ENCODE data around the gene TFF1.

TFF1 gene

DNA sequence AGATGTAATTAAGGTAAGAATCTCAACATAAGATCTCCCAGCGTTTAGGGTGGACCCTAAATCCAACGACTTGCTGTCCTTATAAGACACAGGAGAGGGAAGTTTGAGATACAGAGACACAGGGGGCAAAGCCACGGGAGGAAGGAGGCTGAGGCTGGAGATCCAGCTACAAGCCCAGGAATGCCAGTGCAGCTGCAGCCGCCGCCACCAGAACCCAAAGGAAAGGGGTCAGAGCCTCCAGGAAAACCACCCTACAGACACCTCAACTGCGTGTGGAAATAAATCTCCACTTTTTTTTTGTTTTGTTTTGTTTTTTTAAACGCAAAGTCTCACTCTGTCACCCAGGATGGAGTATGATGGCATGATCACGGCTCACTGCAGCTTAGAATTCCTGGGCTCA, 12.1 kb upstream of the TFF1 start:
- TF ChIP-seq, protein P1, sequence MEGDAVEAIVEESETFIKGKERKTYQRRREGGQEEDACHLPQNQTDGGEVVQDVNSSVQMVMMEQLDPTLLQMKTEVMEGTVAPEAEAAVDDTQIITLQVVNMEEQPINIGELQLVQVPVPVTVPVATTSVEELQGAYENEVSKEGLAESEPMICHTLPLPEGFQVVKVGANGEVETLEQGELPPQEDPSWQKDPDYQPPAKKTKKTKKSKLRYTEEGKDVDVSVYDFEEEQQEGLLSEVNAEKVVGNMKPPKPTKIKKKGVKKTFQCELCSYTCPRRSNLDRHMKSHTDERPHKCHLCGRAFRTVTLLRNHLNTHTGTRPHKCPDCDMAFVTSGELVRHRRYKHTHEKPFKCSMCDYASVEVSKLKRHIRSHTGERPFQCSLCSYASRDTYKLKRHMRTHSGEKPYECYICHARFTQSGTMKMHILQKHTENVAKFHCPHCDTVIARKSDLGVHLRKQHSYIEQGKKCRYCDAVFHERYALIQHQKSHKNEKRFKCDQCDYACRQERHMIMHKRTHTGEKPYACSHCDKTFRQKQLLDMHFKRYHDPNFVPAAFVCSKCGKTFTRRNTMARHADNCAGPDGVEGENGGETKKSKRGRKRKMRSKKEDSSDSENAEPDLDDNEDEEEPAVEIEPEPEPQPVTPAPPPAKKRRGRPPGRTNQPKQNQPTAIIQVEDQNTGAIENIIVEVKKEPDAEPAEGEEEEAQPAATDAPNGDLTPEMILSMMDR (IDR thresholded peaks at IDR 0.05; ENCODE audit: control extremely low read depth, extremely low read depth, low read depth, missing control alignments): no peak
- no peak for DNase-seq (ENCODE audit: extremely low spot score)
- ChIA-PET CTCF (interaction anchor here (1.0 to 2.0 kb wide), 3 partner anchors 9 to 260 kb away, joined by 3 to 8 read pairs (median 3); no protein-coding TSS in a partner anchor), POLR2A (no interaction called here)

DNA sequence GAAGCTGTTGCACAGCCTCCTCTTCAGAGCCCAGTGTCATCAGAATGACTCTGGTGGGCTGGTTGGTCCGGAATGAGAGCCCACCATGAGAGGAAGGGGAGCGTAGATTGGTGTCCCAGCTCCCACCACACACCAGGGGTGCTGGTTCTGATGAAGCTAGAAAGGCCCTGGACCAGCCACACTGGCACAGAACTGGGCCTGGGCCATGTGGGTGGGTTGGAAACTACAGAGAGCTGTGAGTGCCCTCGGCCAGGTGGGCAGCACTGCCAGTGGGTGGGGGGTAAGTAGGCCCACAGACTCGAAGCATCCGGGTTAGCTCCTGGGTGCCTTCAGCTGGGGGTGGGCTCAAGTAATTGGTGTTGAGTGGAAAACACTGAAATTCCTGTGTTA, 11.6 kb upstream of the TFF1 start:
- CTCF ChIA-PET: interaction anchor here (1.0 to 2.0 kb wide), 3 partner anchors 10 to 259 kb away, joined by 3 to 8 read pairs (median 3); no protein-coding TSS in a partner anchor
- POLR2A ChIA-PET: no interaction called here
- no peak for DNase-seq (ENCODE audit: extremely low spot score)
- TF ChIP-seq, protein P1 (IDR thresholded peaks at IDR 0.05; ENCODE audit: control extremely low read depth, extremely low read depth, low read depth, missing control alignments): no peak

DNA sequence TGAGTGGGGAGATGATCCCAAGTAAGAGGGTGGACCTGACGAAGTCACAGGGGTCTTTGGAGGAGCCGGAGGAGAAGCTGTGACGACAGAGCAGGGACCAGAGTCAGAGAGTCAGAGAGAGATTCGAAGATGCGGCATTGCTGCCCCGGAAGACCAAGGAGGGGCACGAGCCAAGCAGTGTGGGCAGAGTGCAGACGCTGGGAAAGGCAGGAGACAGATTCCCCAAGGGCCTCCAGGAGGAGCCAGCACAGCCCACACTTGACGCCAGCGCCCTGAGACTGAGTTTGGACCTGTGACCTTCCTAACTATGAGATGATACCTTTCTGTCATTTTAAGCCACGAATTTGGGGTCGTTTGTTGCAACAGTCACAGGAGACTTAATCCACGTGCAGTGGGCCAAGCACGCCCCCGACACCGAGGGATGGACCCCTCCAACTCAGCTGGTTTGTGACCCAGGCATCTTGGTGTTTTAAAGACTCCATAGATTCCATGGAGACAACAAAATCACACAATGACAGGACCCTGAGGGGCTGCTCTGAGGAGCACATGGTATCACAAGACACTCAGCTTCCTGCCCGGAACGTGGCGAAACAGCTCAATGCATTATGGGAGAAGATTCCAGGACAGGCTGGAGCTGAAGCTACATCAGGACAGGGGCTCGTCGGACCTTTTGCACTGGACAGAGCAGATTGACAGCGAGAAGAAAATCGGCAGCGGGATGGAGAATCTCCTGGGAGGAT, 11.0 kb upstream of the TFF1 start:
- POLR2A ChIA-PET: no interaction called here
- no peak for DNase-seq (ENCODE audit: extremely low spot score)
- TF ChIP-seq, protein P1 (IDR thresholded peaks at IDR 0.05; ENCODE audit: control extremely low read depth, extremely low read depth, low read depth, missing control alignments): no peak
- CTCF ChIA-PET: interaction anchor here (1.0 to 2.0 kb wide), 3 partner anchors 10 to 259 kb away, joined by 3 to 8 read pairs (median 3); no protein-coding TSS in a partner anchor

DNA sequence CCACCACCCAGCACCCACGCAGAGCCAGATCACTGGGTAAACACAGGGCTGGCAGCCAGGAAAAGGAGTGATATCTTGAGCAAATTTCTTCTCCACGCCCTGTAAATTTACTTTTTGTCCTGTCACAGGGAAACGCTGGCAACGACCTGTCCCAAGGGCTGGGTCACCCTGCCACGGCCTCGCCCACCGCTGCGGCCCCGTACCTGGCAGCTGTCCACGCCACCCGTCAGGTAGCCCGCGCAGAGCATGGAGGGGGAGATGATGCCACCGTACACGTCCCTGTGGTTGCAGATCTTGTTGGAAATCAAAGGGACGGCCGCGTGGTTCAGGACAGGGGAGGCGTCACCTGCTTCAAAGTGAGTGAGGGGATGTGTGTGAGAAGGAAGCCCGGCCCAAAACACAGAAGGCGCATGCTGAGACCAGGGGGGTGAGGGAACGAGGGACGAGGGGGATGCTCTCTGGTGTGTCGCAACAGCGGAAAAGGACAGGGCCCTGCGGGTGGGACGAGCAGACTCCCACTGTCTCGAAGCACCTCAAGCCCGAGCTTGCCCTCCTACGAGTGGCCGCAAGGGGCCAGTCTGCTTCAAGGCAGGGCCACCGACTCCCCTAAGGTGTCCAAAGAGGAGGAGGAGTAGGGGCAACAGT, 10.1 kb upstream of the TFF1 start:
- ChIA-PET CTCF (interaction anchor here (0.7 to 2.0 kb wide), 2 partner anchors 11 to 231 kb away, joined by 3 to 8 read pairs; no protein-coding TSS in a partner anchor), POLR2A (no interaction called here)
- no peak for DNase-seq (ENCODE audit: extremely low spot score)
- TF ChIP-seq, protein P1 (IDR thresholded peaks at IDR 0.05; ENCODE audit: control extremely low read depth, extremely low read depth, low read depth, missing control alignments): no peak

DNA sequence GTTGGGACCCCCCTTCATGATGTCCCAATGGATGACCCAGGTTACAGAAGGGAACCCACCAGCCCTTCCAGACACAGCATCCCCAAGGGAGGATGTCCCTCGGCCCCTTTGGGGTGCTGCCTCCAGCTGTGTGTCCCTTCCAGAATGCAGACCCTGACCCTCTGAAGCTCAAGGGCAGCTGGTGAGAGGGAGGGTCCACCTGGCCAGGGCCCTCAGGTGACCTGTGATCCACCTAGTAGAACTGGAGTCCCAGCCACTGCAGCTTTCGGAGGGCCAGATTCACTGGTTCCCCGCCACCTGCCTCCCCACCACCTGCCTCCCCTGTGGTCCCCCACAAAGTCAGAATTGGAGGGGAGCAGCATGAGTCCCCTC, 9.6 kb upstream of the TFF1 start:
- POLR2A ChIA-PET: no interaction called here

DNA sequence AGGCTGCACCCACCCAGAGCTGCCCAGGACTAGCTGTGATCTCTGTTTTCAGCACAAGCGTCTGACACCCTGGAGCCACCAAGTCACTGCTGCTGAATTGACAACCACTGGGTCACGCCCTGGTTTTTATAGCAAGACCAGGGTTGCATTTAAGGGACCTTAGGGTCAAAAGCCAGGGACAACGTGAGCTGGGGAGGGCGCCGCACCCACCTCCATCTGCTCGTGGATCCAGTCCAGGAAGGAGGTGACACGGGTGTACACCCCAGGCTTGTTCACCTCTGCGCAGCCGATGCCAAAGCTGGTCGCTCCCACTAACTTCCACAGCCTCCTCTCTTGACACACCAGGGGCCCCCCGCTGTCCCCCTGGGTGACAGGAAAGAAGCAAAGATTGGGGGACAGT, 9.2 kb upstream of the TFF1 start:
- DNase-seq (ENCODE audit: extremely low spot score): no peak
- POLR2A ChIA-PET: no interaction called here
- CTCF ChIA-PET: interaction anchor here (0.7 to 1.2 kb wide), 2 partner anchors 65 to 230 kb away, joined by 3 to 5 read pairs; no protein-coding TSS in a partner anchor
- TF ChIP-seq, protein P1 (IDR thresholded peaks at IDR 0.05; ENCODE audit: control extremely low read depth, extremely low read depth, low read depth, missing control alignments): no peak

More for the DNA sequence above, 9.6 kb upstream of the TFF1 start:
- TF ChIP-seq, protein P1 (IDR thresholded peaks at IDR 0.05; ENCODE audit: control extremely low read depth, extremely low read depth, low read depth, missing control alignments): no peak
- CTCF ChIA-PET: interaction anchor here (0.7 kb wide), 1 partner anchor 230 kb away, joined by 3 read pairs; no protein-coding TSS in a partner anchor
- DNase-seq (ENCODE audit: extremely low spot score): no peak
